NCI-H128 (cell line): ENCODE data around the gene KRT14.
"Not testable (repeated sequence)": the region's sequence is repeated elsewhere in the genome, so short reads cannot be mapped to it uniquely, and the experiment has no call there.

Experiments used
- DNase-seq: peaks from one replicate; lab custom pipeline; 2025; ENCODE audit not compliant: unreplicated experiment; lab: John Stamatoyannopoulos, UW

The KRT14 gene

DNA sequence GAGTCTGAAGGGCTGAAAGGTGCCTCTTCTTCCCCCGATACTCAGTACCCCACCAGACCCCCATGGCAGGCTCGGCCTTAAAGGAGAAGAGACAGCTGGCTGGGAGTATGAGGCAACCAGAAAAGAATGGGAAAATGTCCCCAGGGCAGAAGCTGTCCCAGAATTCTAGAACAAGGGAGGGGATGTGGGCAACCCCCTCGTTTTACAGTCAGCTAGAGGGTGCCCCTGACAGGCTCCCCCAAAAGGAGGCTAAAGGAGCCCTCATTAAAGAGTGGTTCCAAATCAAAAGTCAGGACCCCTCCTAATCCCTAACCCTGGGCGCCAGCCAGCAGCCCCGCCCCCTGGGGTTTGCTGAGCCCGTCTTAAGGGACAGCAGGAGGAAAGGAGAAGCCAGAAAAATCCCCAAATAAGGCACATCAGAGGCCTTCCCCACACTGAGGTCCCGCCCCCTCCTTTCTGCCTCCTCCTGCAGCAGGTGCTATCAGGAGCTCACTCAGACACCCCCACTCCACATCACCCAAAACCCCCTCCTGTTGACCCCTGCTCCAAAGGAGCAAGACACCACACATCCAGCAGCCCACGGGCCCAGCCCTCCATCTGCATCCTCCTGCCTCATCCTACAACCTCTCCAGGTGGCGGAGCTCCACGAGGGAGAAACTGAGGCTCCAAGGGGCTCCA, 36.6 kb upstream of the KRT14 start:
- DNase-seq = not testable (repeated sequence)

- not testable (repeated sequence) for DNase-seq
Measured at GRCh38 chr17:41622340-41623183, 35.9 kb upstream of the KRT14 start.

DNA sequence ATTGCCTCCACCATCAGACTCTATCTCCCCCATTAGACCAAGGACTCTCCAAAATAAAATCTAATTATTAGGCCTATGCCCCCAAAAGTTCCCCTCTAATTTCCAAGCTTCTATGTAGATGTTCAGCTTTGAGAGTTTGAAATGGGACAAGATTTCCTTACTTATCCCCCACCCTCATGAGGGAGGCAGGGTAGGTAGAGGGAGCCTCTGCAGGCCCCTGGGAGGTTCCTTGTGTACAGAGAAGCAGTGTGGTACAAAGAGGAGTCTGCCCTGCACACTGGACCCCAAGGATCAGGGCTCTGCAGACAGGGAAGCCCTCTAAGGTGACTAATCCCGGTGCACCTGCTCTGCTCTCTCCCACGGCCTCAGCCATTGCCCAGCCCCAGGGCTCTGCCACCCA, 35.2 kb upstream of the KRT14 start:
- no peak for DNase-seq

DNA sequence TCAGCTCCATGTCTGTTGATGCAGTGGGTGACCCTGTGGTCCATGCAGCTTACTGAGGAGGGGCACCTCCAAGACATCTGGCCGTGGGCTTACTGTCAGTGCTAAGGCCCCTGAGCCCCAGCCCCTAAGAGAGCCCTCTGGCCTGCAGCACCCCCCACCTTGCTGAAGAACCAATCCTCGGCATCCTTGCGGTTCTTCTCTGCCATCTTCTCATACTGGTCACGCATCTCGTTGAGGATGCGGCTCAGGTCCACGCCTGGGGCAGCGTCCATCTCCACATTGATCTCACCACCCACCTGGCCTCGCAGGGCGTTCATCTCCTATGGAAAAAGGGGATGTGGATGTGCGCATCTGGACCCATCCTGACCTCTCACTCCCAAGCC, 34.7 kb upstream of the KRT14 start:
- DNase-seq = not testable (repeated sequence)

- DNase-seq = no peak
Measured at GRCh38 chr17:41620583-41621434, 34.1 kb upstream of the KRT14 start.

- not testable (repeated sequence) for DNase-seq
Measured at GRCh38 chr17:41619927-41620582, 33.4 kb upstream of the KRT14 start.

GRCh38 chr17:41619036-41619926, 32.6 kb upstream of the KRT14 start:
- no peak for DNase-seq

DNA sequence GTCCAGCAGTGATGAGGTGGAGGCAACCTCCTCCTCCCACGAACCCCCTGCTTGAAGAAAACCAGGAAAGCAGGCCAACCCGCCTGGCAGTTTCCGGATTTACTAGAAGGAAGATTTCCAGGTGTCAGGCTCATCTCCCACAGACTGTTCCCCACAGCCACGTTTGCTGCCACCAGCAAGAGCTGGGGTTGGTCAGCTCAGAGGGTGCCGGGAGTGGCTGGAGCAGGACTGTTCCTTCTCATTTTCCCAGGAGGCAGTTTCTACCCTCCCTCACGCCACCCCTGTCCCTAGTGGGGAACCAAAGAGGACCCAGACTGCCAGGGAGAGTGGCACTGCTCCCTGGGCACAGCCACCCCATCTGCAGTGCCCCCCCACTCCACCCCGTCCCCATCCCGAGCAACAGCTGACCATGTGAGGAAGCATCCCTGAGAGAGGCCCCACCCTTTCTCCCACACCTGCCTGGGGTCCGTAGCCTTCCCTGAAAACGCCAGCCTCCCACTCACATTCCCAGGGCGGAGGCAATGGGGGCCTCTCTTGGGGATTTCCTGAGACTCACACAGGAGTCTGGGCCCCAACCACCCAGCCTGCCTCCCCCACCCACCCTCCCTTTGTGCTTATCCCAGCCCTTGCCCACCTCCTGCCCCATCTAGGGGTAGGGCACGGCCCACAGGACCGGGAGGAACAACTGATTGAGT, 31.8 kb upstream of the KRT14 start:
- DNase-seq = no peak

- DNase-seq = no peak
Measured at GRCh38 chr17:41617698-41618097, 31.0 kb upstream of the KRT14 start.

DNA sequence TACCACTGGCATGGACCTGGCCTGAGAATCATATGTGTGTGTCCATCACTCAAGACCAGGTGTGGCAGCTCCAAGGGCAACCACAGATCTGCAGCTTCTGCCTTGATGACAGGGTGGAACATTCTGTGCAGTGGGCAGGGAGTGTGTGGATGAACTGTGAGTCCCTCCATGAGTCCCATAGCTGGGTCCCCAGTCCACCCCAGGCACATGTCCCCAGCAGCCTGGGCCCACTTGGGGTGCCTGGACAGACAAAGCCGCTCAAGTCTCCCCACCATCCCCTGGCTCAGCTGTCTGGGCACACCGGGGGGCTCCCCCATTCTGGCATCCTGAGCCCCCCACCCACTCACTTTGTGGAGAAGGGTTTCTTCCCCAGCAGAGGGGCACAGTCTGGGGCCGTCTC, 30.4 kb upstream of the KRT14 start:
- no peak for DNase-seq

DNA sequence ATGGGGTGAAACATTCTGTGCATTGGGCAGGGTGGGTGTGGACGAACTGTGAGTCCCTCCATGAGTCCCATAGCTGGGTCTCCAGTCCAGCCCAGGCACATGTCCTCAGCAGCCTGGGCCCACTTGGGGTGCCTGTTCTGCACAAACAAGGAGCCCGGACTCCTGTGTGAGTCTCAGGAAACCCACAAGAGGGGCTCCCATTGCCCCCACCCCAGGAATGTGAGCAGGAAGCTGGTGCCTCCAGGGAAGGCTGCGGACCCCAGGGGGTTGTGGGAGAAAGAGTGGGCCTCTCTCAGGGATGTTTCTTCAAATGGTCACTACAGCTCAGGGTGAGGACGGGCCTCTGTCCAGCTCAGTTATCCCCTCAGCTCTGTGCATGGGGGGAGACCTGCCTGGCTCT, 29.8 kb upstream of the KRT14 start:
- not testable (repeated sequence) for DNase-seq

GRCh38 chr17:41615454-41615853, 28.8 kb upstream of the KRT14 start:
- DNase-seq = no peak

DNA sequence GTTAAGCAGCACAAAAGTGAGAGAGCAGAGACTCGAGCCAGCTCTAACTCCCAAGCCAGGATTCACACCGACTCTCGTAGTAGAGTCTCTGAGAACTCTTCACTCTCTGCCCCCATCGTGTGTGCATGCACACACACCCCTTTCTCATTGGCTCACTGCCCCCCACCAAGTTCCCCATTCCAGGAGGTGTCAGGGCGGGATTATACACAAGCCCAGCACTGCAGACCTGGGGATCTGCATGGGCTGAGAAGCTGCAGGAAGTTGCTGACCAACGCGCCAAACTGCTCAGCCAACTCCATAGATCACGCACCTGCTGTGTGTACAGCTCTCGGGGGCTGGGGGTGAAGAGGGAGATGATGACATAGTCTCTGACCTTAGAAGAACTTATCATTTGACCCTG, 28.1 kb upstream of the KRT14 start:
- DNase-seq = not testable (repeated sequence)

DNA sequence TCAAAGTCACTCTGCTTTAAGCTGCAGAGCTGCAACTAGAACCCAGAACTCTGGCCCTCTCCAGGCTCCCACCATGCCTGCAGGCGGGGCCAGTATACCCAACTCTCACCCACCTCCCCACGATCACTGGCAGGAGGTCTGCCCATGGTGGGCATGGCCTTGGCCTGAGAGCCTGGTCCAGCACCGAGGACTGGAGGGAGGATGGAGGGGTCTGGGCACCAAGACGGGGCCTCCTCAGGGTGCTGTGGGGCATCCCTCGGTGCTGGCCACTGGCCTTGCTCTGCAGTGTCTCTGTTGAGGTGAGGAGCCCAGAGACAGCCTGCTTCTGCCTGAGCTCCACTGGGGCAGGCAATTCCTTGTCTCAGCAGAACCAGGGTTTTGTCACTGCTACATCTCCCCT, 27.4 kb upstream of the KRT14 start:
- no peak for DNase-seq

GRCh38 chr17:41613277-41614082, 26.8 kb upstream of the KRT14 start:
- no peak for DNase-seq

DNA sequence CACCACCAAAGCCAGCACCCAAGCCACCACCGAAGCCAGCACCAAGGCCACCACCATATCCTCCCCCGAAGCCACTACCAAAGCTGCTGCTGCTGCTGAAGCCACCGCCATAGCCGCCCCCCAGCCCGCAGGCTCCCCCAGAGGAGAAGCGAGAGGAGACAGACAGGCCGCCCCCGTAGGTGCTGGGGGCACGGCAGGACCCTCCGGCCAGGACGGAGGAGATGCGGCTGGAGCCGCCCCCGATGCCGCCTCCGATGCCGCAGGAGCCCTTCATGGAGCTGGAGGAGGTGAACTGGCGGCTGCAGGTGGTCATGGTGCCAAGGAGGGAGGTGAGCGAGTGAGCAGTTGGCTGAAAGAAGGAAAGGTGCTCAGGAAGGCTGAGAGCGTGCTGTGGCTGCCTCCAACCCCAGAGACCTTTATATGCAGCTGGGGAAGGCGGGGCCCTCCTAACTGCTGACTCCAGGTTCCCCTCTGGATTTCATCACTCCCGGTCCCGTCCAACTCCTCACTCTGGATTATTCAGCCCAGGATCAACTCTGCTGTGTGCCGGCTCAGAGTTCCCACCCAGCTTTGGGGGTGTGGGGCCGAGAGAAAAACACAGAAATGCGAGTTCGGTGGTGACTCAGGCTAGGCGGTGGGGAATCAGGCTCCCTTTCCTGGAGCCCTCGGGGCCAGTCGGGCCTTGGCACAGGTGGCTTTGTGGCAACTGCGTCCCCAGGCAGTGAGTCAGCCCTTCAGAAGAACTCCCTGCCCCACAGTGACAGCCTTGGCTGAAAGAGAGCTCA, 25.9 kb upstream of the KRT14 start, which contains the start of gene KRT16:
TSS of gene KRT16 (minus strand) at position 392 of the 785 bp plus-strand sequence. CDS start at position 313, 79 bp downstream.
- DNase-seq = not testable (repeated sequence)

DNA sequence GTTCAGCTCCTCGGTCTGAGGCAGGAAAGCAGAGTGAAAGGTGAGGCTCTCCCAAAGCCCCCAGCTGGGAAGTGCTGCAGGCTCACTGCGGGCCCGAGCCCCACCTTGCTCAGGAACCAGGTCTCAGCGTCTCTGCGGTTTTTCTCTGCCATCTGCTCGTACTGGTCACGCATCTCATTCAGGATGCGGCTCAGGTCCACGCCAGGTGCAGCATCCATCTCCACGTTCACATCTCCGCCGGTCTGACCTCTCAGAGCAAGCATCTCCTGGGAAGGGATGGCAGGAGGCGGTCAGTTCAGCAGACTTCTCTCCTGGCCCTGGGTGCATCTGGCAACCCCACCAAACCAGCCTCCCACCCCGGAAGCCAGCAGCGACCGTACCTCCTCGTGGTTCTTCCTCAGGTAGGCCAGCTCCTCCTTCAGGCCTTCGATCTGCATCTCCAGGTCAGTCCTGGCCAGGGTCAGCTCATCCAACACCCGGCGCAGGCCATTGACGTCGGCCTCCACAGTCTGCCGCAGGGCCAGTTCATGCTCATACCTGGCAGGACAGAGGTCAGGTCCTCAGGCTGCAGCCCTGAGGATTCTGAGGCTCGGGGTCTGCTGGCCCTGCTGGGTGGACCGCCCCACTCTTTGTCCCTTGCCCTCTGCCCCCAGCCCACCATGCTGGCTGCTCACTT, 24.4 kb upstream of the KRT14 start:
- no peak for DNase-seq
